Prostate gland (tissue), 2 donors: ENCODE results near the gene NAA40.

Experiments used
- POLR2AphosphoS5 ChIP-seq: sonication (generic); formaldehyde crosslinking; IDR thresholded peaks from one replicate; pipeline ENCODE4 v1.6.1; 2017; ENCODE audit warnings: antibody characterized with exemption
- TF ChIP-seq, protein P1 (sequence below), 4 experiments: fragments of 200-600 bp in 2 of 4; fragments of 450-650 bp in 2 of 4; sonication (generic) in 2 of 4; IDR thresholded peaks; 1 replicate in 3 of 4; 2 replicates in 1 of 4; pipeline ENCODE4 v1.5.1; 2016 to 2019; ENCODE audit warnings: antibody characterized with exemption in 4 of 4, mild to moderate bottlenecking in 2 of 4, moderate library complexity in 2 of 4

- TF ChIP-seq, protein P1, sequence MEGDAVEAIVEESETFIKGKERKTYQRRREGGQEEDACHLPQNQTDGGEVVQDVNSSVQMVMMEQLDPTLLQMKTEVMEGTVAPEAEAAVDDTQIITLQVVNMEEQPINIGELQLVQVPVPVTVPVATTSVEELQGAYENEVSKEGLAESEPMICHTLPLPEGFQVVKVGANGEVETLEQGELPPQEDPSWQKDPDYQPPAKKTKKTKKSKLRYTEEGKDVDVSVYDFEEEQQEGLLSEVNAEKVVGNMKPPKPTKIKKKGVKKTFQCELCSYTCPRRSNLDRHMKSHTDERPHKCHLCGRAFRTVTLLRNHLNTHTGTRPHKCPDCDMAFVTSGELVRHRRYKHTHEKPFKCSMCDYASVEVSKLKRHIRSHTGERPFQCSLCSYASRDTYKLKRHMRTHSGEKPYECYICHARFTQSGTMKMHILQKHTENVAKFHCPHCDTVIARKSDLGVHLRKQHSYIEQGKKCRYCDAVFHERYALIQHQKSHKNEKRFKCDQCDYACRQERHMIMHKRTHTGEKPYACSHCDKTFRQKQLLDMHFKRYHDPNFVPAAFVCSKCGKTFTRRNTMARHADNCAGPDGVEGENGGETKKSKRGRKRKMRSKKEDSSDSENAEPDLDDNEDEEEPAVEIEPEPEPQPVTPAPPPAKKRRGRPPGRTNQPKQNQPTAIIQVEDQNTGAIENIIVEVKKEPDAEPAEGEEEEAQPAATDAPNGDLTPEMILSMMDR (IDR thresholded peaks at IDR 0.05) = no peak
- TF ChIP-seq POLR2AphosphoS5 = no peak
These were observed 13.2 kb downstream of the NAA40 start for GRCh38 chr11:63951779-63952536.
